ENCODE measurements around the gene RALGPS1.

GRCh38 chr9:127167560-127168326 is 253.2 kb downstream of the RALGPS1 start:
- no peak for TF ChIP-seq CTCF (IDR thresholded peaks at IDR 0.05)
- no peak for TF ChIP-seq EP300 (IDR thresholded peaks at IDR 0.05)
- no peak for TF ChIP-seq POLR2A (IDR thresholded peaks at IDR 0.05)

All from tibial nerve (tissue), 4 donors.